Stimulated activated naive CD4-positive, alpha-beta T cell treated with Interleukin-2 at 50 U/mL for 16 hours (primary cell): ENCODE data around the gene TLR7.

Source experiments
- DNase-seq: peaks from one replicate; lab custom pipeline; 2025; lab: John Stamatoyannopoulos, UW

The TLR7 gene

DNA sequence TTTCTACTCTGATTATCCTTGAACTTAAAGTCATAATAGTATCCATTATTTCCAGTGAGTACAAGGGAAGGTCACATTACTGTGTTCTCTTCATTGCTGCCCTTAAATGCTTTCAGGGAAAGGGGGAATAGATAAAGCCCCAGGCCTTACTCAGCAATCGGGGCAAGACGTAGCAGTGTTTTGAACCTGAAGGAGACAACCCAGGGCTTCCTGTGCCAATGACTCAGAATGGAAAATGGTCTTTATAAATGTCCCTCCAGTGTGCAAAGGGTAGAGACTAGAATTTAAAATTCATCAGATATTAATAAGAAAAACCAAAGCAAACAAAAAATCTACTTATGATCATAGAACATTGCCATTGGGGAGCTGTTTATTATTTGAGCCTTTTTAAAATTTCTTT, 63.3 kb downstream of the TLR7 start:
- DNase-seq, result no peak

DNA sequence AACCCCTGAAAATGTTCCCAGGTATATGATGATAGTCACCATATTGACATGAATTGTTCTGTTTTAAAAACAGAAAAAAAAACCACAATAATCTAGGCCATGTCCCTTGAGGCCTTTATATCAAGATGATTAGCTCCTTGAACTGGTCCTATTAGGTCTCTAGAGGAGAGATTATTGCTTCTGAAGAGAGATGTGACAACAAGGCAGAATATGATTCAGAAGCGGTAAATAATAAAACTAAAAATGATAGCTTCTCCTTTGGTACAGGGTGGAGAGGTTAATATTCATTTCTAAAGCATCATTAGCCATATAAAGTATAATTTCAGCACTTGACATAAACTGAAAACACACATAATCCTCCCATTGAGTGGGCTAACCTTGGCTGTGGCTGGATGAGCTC, 65.4 kb downstream of the TLR7 start:
- no peak for DNase-seq

- DNase-seq, result no peak
Measured at GRCh38 chrX:12934850-12935249, 68.0 kb downstream of the TLR7 start.

- no peak for DNase-seq
Measured at GRCh38 chrX:12936947-12937346, 70.1 kb downstream of the TLR7 start.
